ENCODE results near the gene BCKDK.

BCKDK gene

DNA sequence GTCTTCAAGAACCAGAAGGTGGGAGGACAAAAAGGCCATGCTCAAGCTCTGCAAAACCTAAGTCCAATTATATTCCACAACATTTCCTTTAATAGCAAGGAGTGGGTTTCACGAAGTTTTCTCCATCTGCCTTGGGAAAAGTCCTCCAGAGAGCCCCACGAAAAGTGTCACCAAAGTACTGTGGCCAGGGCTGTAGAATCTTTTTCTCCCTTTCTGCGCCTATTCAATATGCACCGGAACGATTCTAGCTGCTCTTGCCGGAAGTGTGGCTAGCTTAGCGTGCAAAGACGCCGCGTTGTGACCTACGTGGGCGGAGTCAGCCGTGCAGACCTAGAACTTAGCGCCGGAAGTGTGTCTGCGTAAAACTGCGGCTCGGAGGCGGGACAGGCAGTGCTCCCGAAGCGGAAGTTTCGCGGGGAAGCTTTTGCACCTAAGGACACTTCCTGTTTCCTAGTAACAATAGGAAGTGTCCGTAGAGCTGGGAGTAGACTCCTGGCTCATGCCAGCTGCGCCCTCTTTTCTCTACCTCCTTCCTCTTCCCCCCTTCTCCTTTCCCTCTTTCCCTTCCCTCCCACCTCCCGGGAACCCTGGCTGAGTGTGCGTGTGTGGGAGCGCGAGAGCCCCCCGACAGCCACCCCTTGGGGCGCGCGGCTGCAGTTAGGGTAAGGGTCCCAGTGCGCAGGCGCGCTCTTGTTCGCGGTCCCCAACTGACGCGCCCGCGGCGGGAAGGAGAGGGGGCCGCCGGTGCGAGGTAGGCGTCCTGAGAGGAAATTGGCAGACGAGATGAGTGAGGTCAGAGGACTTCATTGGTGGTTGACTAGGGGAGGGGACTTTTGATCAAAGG is 34.0 kb upstream of the BCKDK start, which contains the start of the genes ZNF646 and ZNF668 (continued):
- TF ChIP-seq, protein P1, sequence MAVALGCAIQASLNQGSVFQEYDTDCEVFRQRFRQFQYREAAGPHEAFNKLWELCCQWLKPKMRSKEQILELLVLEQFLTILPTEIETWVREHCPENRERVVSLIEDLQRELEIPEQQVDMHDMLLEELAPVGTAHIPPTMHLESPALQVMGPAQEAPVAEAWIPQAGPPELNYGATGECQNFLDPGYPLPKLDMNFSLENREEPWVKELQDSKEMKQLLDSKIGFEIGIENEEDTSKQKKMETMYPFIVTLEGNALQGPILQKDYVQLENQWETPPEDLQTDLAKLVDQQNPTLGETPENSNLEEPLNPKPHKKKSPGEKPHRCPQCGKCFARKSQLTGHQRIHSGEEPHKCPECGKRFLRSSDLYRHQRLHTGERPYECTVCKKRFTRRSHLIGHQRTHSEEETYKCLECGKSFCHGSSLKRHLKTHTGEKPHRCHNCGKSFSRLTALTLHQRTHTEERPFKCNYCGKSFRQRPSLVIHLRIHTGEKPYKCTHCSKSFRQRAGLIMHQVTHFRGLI (tag by site-specific recombination; IDR thresholded peaks at IDR 0.05) = no peak
- TF ChIP-seq, protein P2, sequence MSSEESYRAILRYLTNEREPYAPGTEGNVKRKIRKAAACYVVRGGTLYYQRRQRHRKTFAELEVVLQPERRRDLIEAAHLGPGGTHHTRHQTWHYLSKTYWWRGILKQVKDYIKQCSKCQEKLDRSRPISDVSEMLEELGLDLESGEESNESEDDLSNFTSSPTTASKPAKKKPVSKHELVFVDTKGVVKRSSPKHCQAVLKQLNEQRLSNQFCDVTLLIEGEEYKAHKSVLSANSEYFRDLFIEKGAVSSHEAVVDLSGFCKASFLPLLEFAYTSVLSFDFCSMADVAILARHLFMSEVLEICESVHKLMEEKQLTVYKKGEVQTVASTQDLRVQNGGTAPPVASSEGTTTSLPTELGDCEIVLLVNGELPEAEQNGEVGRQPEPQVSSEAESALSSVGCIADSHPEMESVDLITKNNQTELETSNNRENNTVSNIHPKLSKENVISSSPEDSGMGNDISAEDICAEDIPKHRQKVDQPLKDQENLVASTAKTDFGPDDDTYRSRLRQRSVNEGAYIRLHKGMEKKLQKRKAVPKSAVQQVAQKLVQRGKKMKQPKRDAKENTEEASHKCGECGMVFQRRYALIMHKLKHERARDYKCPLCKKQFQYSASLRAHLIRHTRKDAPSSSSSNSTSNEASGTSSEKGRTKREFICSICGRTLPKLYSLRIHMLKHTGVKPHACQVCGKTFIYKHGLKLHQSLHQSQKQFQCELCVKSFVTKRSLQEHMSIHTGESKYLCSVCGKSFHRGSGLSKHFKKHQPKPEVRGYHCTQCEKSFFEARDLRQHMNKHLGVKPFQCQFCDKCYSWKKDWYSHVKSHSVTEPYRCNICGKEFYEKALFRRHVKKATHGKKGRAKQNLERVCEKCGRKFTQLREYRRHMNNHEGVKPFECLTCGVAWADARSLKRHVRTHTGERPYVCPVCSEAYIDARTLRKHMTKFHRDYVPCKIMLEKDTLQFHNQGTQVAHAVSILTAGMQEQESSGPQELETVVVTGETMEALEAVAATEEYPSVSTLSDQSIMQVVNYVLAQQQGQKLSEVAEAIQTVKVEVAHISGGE (tag by site-specific recombination; conservative IDR thresholded peaks at IDR 0.05; ENCODE audit: low read depth) = peak; percentile 99
- TF ChIP-seq ZNF623 (tag by site-specific recombination; IDR thresholded peaks at IDR 0.05) (no peak), ZNF585B (tag by site-specific recombination; IDR thresholded peaks at IDR 0.05) (no peak), ZNF624 (tag by site-specific recombination; IDR thresholded peaks at IDR 0.05) (no peak), ZNF501 (tag by site-specific recombination; IDR thresholded peaks at IDR 0.05) (peak; percentile 79), ZNF596 (tag by site-specific recombination; IDR thresholded peaks at IDR 0.05) (no peak), ZNF335 (tag by site-specific recombination; conservative IDR thresholded peaks at IDR 0.05) (peak; percentile 98), ZNF239 (tag by site-specific recombination; IDR thresholded peaks at IDR 0.05) (0 out of 2 replicates have a peak, but pooled peaks have one; percentile 29), ZNF654 (tag by site-specific recombination; IDR thresholded peaks at IDR 0.05; ENCODE audit: low read depth) (no peak), ZNF221 (tag by site-specific recombination; IDR thresholded peaks at IDR 0.05; ENCODE audit: borderline replicate concordance) (no peak), ZNF621 (tag by site-specific recombination; IDR thresholded peaks at IDR 0.05) (no peak), IKZF3 (tag by site-specific recombination; IDR thresholded peaks at IDR 0.05) (peak; percentile 75), KLF17 (tag by site-specific recombination; IDR thresholded peaks at IDR 0.05) (peak; percentile 81; the same call in 1 of the 2 replicates), BCL6B (tag by site-specific recombination; IDR thresholded peaks at IDR 0.05) (no peak), ZSCAN4 (tag by site-specific recombination; IDR thresholded peaks at IDR 0.05) (no peak), ZNF211 (tag by site-specific recombination; IDR thresholded peaks at IDR 0.05; ENCODE audit: low read depth) (no peak), SETDB1 (IDR thresholded peaks at IDR 0.05; ENCODE audit: insufficient read length, low read length) (no peak)
- TF ChIP-seq, protein P3, sequence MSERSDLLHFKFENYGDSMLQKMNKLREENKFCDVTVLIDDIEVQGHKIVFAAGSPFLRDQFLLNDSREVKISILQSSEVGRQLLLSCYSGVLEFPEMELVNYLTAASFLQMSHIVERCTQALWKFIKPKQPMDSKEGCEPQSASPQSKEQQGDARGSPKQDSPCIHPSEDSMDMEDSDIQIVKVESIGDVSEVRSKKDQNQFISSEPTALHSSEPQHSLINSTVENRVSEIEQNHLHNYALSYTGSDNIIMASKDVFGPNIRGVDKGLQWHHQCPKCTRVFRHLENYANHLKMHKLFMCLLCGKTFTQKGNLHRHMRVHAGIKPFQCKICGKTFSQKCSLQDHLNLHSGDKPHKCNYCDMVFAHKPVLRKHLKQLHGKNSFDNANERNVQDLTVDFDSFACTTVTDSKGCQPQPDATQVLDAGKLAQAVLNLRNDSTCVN (tag by site-specific recombination; optimal IDR thresholded peaks at IDR 0.05) = peak; percentile 89
- TF ChIP-seq, protein P4, sequence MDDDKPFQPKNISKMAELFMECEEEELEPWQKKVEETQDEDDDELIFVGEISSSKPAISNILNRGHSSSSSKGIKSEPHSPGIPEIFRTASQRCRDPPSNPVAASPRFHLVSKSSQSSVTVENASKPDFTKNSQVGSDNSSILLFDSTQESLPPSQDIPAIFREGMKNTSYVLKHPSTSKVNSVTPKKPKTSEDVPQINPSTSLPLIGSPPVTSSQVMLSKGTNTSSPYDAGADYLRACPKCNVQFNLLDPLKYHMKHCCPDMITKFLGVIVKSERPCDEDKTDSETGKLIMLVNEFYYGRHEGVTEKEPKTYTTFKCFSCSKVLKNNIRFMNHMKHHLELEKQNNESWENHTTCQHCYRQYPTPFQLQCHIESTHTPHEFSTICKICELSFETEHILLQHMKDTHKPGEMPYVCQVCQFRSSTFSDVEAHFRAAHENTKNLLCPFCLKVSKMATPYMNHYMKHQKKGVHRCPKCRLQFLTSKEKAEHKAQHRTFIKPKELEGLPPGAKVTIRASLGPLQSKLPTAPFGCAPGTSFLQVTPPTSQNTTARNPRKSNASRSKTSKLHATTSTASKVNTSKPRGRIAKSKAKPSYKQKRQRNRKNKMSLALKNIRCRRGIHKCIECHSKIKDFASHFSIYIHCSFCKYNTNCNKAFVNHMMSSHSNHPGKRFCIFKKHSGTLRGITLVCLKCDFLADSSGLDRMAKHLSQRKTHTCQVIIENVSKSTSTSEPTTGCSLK (tag by site-specific recombination; IDR thresholded peaks at IDR 0.05) = no peak
- TF ChIP-seq, protein P5, sequence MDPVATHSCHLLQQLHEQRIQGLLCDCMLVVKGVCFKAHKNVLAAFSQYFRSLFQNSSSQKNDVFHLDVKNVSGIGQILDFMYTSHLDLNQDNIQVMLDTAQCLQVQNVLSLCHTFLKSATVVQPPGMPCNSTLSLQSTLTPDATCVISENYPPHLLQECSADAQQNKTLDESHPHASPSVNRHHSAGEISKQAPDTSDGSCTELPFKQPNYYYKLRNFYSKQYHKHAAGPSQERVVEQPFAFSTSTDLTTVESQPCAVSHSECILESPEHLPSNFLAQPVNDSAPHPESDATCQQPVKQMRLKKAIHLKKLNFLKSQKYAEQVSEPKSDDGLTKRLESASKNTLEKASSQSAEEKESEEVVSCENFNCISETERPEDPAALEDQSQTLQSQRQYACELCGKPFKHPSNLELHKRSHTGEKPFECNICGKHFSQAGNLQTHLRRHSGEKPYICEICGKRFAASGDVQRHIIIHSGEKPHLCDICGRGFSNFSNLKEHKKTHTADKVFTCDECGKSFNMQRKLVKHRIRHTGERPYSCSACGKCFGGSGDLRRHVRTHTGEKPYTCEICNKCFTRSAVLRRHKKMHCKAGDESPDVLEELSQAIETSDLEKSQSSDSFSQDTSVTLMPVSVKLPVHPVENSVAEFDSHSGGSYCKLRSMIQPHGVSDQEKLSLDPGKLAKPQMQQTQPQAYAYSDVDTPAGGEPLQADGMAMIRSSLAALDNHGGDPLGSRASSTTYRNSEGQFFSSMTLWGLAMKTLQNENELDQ (tag by site-specific recombination; IDR thresholded peaks at IDR 0.05; ENCODE audit: low read depth) = no peak

Measured in HEK293 (cell line).